ENCODE data around the gene DCST1. TPM values are rescaled to one million over a fixed set of nuclear protein-coding genes. Genes with fewer than 3 reads are reported as not detected.

The DCST1 gene
- total and polyA plus RNA-seq, 2 of the 4 experiments (the other 2 are of a cell fraction): not detected

GRCh38 chr1:155073377-155074242, 40.0 kb downstream of the DCST1 start:
- H2BK15ac ChIP-seq (ENCODE audit: low read depth, low read length): no peak overlapping the region
- H3K9ac ChIP-seq (ENCODE audit: low read depth, low read length): no peak overlapping the region
- no peak overlapping the region for H3K23ac ChIP-seq (ENCODE audit: low read depth, low read length)
- H3K56ac ChIP-seq (ENCODE audit: extremely low read depth, insufficient read depth, low read length): no peak overlapping the region
- WGBS, 2 experiments (ENCODE audit: extremely low coverage in 2 of 2, insufficient read length in 1 of 2): no CpG with 5 or more reads among the region's 3 CpGs
- CTCF ChIA-PET: no interaction called here
- peaks cover 32% of the 10 kb centered on the region for H3K27me3 ChIP-seq (ENCODE audit: control insufficient read depth, insufficient read depth, low read length)
- no peak overlapping the region for H4K91ac ChIP-seq (ENCODE audit: insufficient read depth, low read depth, low read length)
- H4K20me1 ChIP-seq (ENCODE audit: insufficient read depth, low read length): 0 out of 2 replicates have a peak, but pooled peaks cover 4% of the 10 kb centered on the region
- H3K4me3 ChIP-seq (ENCODE audit: insufficient read depth, low read depth, low read length): no peak overlapping the region
- H3K27ac ChIP-seq (ENCODE audit: insufficient read depth, low read length): no peak overlapping the region
- H3K4me1 ChIP-seq (ENCODE audit: control insufficient read depth, insufficient read depth, low read length): peaks cover 5% of the 10 kb centered on the region; the same call in 1 of the 2 replicates
- POLR2A ChIA-PET (ENCODE audit: unreplicated experiment): no interaction called here
- no peak overlapping the region for H4K5ac ChIP-seq (ENCODE audit: low read depth, low read length)
- no peaks in the 10 kb centered on the region for H3K79me1 ChIP-seq (ENCODE audit: low read depth in 1 of 2, low read length in 2 of 2)
- H3K9me3 ChIP-seq (ENCODE audit: control insufficient read depth, insufficient read depth, low read length): no peaks in the 10 kb centered on the region
- H3K4ac ChIP-seq (ENCODE audit: low read depth, low read length): no peak overlapping the region
- H2AK9ac ChIP-seq (replicated peaks; ENCODE audit: low read depth, low read length, poor library complexity): no peak overlapping the region
- BruUV-seq (replicated peaks): no TSS peak
- no peak overlapping the region for H2BK120ac ChIP-seq (ENCODE audit: low read depth, low read length)
- no peak overlapping the region for H2AFZ ChIP-seq (replicated peaks; ENCODE audit: low read length, poor library complexity)
- H3K36me3 ChIP-seq (ENCODE audit: control insufficient read depth, insufficient read depth, low read length): peaks cover 11% of the 10 kb centered on the region; the same call in 1 of the 2 replicates
- H3K14ac ChIP-seq (replicated peaks; ENCODE audit: low read depth, low read length): no peak overlapping the region
- intact Hi-C loops (cut with micrococcal nuclease) (no loop called here), dilution Hi-C loops (cut with HindIII; ENCODE audit: low sequenced_read_pairs, unreplicated experiment) (no loop called here), in situ Hi-C loops (cut with MboI; ENCODE audit: low sequenced_read_pairs) (no loop called here)
- TF ChIP-seq RFX5 (IDR thresholded peaks at IDR 0.05; ENCODE audit: low read depth, low read length) (no peak), MAZ (IDR thresholded peaks at IDR 0.05; ENCODE audit: borderline replicate concordance, low read depth, low read length) (no peak), BHLHE40 (IDR thresholded peaks at IDR 0.05; ENCODE audit: low read depth, low read length) (no peak), POLR2A (IDR thresholded peaks at IDR 0.05; ENCODE audit: low read depth, low read length) (no peak), MAFK (IDR thresholded peaks at IDR 0.05; ENCODE audit: low read depth, low read length) (no peak)
- no peak overlapping the region for H2BK5ac ChIP-seq (ENCODE audit: low read depth, low read length, poor library complexity, severe bottlenecking)
- 0 out of 2 replicates have a peak, but pooled peaks cover 8% of the 10 kb centered on the region for H3K9me1 ChIP-seq (ENCODE audit: insufficient read depth, low read length)
- no peak for DNase-seq
- no peak overlapping the region for H3K18ac ChIP-seq (ENCODE audit: low read depth, low read length)
- no peak overlapping the region for H2BK20ac ChIP-seq (ENCODE audit: low read depth, low read length)
- no peak overlapping the region for H3K4me2 ChIP-seq (ENCODE audit: low read depth, low read length)
- no peak for ATAC-seq (ENCODE audit: low read depth)
- no peak overlapping the region for H4K8ac ChIP-seq (ENCODE audit: low read depth in 2 of 2, low read length in 2 of 2)
- H2AK5ac ChIP-seq (ENCODE audit: low read depth, low read length): no peak overlapping the region

Measured in IMR-90 (cell line).